ENCODE data around the gene BICD1. TPM values are rescaled to one million over a fixed set of nuclear protein-coding genes. Genes with fewer than 3 reads are reported as not detected.

Gene BICD1
- total and polyA plus RNA-seq, 2 donors (not counting 1 experiment from before 2014, with no cell fraction given): 15.2 to 93.5 TPM

DNA sequence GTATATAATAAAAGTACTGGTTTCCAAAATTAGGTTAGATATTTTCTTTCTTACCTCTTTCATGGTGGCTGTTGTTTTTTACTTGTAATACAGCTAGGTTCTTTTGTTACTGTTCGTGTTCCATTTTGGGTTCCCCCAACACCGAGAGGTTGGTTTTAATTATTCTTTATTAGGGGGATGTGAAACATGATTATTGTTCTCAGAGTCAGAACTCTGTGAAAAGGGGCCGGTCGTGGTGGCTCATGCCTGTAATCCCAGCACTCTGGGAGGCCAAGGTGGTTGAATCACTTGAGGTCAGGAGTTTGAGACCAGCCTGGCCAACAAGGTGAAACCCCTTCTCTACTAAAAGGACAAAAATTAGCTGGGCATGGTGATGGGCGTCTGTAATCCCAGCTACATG is 108.1 kb downstream of the BICD1 start:
- Mint-ChIP-seq H3K4me1 (peaks cover 33% of the 10 kb centered on the region), H3K4me3 (no peak overlapping the region), H3K27ac (no peak overlapping the region), H3K27me3 (no peaks in the 10 kb centered on the region), H3K9me3 (ENCODE audit: insufficient read depth) (no peaks in the 10 kb centered on the region)
- ChIA-PET CTCF (no interaction called here), POLR2A (no interaction called here)
- 20% methylated on average over 1 of the region's 5 CpGs for WGBS (ENCODE audit: insufficient coverage)
- Histone ChIP-seq H3K4me2 (replicated peaks; ENCODE audit: low read depth, low read length, poor library complexity, severe bottlenecking) (no peak overlapping the region), H2AFZ (ENCODE audit: insufficient read depth, low read depth, low read length, poor library complexity, severe bottlenecking) (no peak overlapping the region), H3K36me3 (replicated peaks in 1 of 2; ENCODE audit: control extremely low read depth in 1 of 2, control insufficient read depth in 1 of 2, extremely low read depth in 1 of 2, insufficient read depth in 2 of 2, low read length in 1 of 2) (peaks cover 0 to 10% of the 10 kb centered on the region in 2 experiments), H3K9ac (ENCODE audit: low read length) (no peak overlapping the region), H3K27ac (ENCODE audit: low read length in 2 of 2) (no peak overlapping the region), H3K4me1 (ENCODE audit: control insufficient read depth in 2 of 2, insufficient read depth in 2 of 2, low read length in 2 of 2) (peaks cover 3 to 11% of the 10 kb centered on the region in 2 donors), H4K20me1 (ENCODE audit: control insufficient read depth, insufficient read depth, low read length, poor library complexity, severe bottlenecking) (no peaks in the 10 kb centered on the region), H3K9me3 (ENCODE audit: control extremely low read depth in 1 of 3, control insufficient read depth in 2 of 3, insufficient read depth in 1 of 3, low read length in 2 of 3) (no peaks in the 10 kb centered on the region), H3K27me3 (replicated peaks in 1 of 4; ENCODE audit: control extremely low read depth in 1 of 4, control insufficient read depth in 3 of 4, insufficient read depth in 4 of 4, low read length in 3 of 4) (no peaks in the 10 kb centered on the region), H3K79me2 (ENCODE audit: control insufficient read depth, insufficient read depth, low read length) (no peaks in the 10 kb centered on the region), H3K4me3 (ENCODE audit: control extremely low read depth in 1 of 5, extremely low read depth in 1 of 5, insufficient read depth in 1 of 5, low read depth in 2 of 5, low read length in 4 of 5) (no peak overlapping the region)
- ATAC-seq (ENCODE audit: low read depth): no peak
- intact Hi-C loops (cut with micrococcal nuclease): loop anchor here (5.0 kb wide), 1 partner anchor 38 kb away; no protein-coding TSS in a partner anchor
- no peak for DNase-seq
- TF ChIP-seq, protein P1, sequence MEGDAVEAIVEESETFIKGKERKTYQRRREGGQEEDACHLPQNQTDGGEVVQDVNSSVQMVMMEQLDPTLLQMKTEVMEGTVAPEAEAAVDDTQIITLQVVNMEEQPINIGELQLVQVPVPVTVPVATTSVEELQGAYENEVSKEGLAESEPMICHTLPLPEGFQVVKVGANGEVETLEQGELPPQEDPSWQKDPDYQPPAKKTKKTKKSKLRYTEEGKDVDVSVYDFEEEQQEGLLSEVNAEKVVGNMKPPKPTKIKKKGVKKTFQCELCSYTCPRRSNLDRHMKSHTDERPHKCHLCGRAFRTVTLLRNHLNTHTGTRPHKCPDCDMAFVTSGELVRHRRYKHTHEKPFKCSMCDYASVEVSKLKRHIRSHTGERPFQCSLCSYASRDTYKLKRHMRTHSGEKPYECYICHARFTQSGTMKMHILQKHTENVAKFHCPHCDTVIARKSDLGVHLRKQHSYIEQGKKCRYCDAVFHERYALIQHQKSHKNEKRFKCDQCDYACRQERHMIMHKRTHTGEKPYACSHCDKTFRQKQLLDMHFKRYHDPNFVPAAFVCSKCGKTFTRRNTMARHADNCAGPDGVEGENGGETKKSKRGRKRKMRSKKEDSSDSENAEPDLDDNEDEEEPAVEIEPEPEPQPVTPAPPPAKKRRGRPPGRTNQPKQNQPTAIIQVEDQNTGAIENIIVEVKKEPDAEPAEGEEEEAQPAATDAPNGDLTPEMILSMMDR (IDR thresholded peaks at IDR 0.05): no peak
- no peak for TF ChIP-seq EZH2 (IDR thresholded peaks at IDR 0.05; ENCODE audit: borderline replicate concordance, insufficient read depth, low read depth, low read length, poor library complexity, severe bottlenecking)

- Histone ChIP-seq H2AFZ (ENCODE audit: insufficient read depth, low read depth, low read length, poor library complexity, severe bottlenecking) (no peak overlapping the region), H3K4me2 (replicated peaks; ENCODE audit: low read depth, low read length, poor library complexity, severe bottlenecking) (no peak overlapping the region), H3K4me3 (ENCODE audit: control extremely low read depth in 1 of 5, extremely low read depth in 1 of 5, insufficient read depth in 1 of 5, low read depth in 2 of 5, low read length in 4 of 5) (no peak overlapping the region), H3K79me2 (ENCODE audit: control insufficient read depth, insufficient read depth, low read length) (no peaks in the 10 kb centered on the region), H3K27ac (ENCODE audit: low read length in 2 of 2) (no peak overlapping the region), H4K20me1 (ENCODE audit: control insufficient read depth, insufficient read depth, low read length, poor library complexity, severe bottlenecking) (no peaks in the 10 kb centered on the region), H3K4me1 (ENCODE audit: control insufficient read depth in 2 of 2, insufficient read depth in 2 of 2, low read length in 2 of 2) (peaks cover 3 to 7% of the 10 kb centered on the region in 2 donors), H3K36me3 (replicated peaks in 1 of 2; ENCODE audit: control extremely low read depth in 1 of 2, control insufficient read depth in 1 of 2, extremely low read depth in 1 of 2, insufficient read depth in 2 of 2, low read length in 1 of 2) (peaks cover 0 to 10% of the 10 kb centered on the region in 2 experiments), H3K9me3 (ENCODE audit: control extremely low read depth in 1 of 3, control insufficient read depth in 2 of 3, insufficient read depth in 1 of 3, low read length in 2 of 3) (no peaks in the 10 kb centered on the region), H3K9ac (ENCODE audit: low read length) (no peak overlapping the region), H3K27me3 (replicated peaks in 1 of 4; ENCODE audit: control extremely low read depth in 1 of 4, control insufficient read depth in 3 of 4, insufficient read depth in 4 of 4, low read length in 3 of 4) (no peaks in the 10 kb centered on the region)
- no peak for DNase-seq
- H3K4me3 Mint-ChIP-seq: no peak overlapping the region
- no peaks in the 10 kb centered on the region for H3K9me3 Mint-ChIP-seq (ENCODE audit: insufficient read depth)
- H3K27me3 Mint-ChIP-seq: no peaks in the 10 kb centered on the region
- H3K27ac Mint-ChIP-seq: peak overlapping the region; percentile 42
- intact Hi-C loops (cut with micrococcal nuclease): no loop called here
- ChIA-PET POLR2A (no interaction called here), CTCF (interaction anchor here (0.6 kb wide), 1 partner anchor 27 kb away, joined by 3 read pairs; no protein-coding TSS in a partner anchor)
- H3K4me1 Mint-ChIP-seq: peaks cover 21% of the 10 kb centered on the region
- ATAC-seq (ENCODE audit: low read depth): no peak
- no peak for TF ChIP-seq EZH2 (IDR thresholded peaks at IDR 0.05; ENCODE audit: borderline replicate concordance, insufficient read depth, low read depth, low read length, poor library complexity, severe bottlenecking)
- whole genome bisulfite sequencing (ENCODE audit: insufficient coverage): 80% methylated on average over 7 of the region's 10 CpGs
Observed at GRCh38 chr12:32217354-32218310, 111.0 kb downstream of the BICD1 start.
